Fibroblast of pulmonary artery (primary cell): ENCODE measurements around the gene QSER1.

ENCODE experiments used
- DNase-seq: peaks from one replicate; pipeline ENCODE4 v3.0.0-alpha.2; 2010; ENCODE audit warnings: low read depth
- H3K4me3 ChIP-seq: replicated peaks from 2 replicates; pipeline ENCODE4 v1.5.1; 2011; ENCODE audit warnings: low read depth, mild to moderate bottlenecking, control low read depth, low read length, moderate library complexity
- CTCF ChIP-seq: IDR thresholded peaks from 2 replicates; pipeline ENCODE4 v1.5.1; 2011; ENCODE audit warnings: mild to moderate bottlenecking, control low read depth, low read length, inconsistent platforms; ENCODE audit errors: missing control alignments

QSER1 gene

DNA sequence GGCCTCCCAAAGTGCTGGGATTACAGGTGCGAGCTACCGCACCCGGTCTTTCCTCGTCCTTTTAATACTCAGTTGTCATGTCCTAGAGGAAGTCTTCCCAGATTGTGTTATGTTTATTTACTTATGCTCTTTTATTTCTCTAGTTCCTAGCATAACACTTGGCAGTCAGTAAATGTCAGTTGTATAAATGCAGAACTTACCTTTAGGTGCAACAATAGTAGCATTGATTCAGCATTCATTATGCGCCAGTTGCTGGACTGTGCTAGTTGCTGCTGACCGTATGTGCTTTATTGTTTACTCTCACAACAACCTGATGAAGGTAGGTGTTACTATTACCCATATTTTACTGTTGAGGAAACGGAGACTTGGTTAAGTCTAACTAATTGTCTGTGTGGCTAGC, 20.8 kb downstream of the QSER1 start:
- DNase-seq: no peak
- no peak overlapping the region for H3K4me3 ChIP-seq
- no peak for TF ChIP-seq CTCF

DNA sequence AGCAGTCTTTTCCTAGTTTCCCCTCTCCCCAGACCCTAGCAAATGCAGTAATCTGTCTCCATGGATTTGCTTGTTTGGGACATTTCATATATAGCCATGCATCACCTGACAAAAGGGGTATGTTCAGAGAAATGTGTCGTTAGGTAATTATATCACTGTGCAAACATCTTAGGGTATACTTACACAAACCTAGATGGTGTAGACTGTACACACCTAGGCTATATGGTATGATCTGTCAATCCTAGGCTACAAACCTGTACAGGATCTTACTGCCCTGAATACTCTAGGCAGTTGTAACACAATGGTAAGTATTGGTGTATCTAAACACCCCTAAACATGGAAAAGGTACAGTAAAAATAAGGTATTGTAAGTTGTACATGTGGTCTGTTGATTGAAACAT, 23.8 kb downstream of the QSER1 start:
- H3K4me3 ChIP-seq: no peak overlapping the region
- no peak for DNase-seq
- TF ChIP-seq CTCF: no peak

DNA sequence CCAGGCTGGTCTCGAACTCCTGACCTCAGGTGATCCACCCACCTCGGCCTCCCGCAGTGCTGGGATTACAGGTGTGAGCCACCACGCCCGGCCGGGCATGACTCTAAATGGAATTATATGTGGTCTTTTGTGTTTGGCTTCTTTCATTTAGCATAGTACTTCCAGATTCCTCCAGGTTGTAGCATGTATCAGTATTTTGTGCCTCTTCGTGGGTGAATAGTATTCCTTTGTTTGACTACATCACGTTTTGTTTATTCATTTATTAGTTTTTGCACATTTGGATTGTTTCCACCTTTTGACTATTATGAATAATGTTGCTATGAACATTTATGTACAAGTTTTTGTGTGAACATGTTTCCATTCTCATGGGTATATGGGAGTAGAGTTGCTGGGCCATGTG, 24.4 kb downstream of the QSER1 start:
- no peak for DNase-seq
- TF ChIP-seq CTCF: no peak
- H3K4me3 ChIP-seq: no peak overlapping the region

GRCh38 chr11:32918427-32918826, 25.8 kb downstream of the QSER1 start:
- no peak overlapping the region for H3K4me3 ChIP-seq
- DNase-seq: no peak
- TF ChIP-seq CTCF: no peak

DNA sequence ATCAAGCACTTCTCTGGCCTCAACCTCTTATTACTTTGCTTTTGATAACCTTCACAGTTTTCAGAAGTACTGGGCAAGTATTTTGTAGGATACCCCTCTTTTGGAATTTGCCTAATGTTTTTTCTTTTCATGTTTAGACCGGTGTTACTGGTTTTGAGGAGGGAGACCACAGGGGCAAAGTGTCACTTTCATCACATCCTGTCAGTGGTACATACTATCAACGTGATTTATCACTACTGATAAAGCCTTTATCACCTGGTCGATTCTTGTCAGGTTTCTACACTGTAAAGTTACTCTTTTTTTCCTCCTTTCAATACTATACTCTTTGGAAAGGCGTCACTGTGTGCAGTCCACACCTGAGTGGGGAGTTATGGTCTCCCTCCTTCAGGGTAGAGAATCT, 26.7 kb downstream of the QSER1 start:
- H3K4me3 ChIP-seq: no peak overlapping the region
- no peak for TF ChIP-seq CTCF
- DNase-seq: no peak

- DNase-seq: no peak
- no peak overlapping the region for H3K4me3 ChIP-seq
- no peak for TF ChIP-seq CTCF
These were observed 28.0 kb downstream of the QSER1 start for GRCh38 chr11:32920570-32920969.

DNA sequence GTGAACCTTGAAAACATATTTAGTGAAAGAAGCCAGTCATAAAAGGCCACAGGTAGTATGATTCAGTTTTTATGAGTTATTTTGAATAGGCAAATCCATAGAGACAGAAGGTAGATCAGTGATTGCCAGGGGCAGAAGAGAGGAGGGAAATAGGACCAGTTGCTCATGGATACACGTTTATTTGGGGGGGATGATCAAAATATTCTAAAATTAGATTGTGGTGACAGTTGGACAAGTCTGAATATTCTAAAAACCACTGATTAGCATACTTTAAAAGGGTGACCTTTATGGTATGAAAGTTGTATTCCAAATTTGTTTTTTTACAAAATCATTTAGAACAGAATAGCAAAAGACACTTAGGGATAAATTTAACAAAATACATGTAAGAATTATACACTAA, 28.6 kb downstream of the QSER1 start:
- DNase-seq: no peak
- H3K4me3 ChIP-seq: no peak overlapping the region
- no peak for TF ChIP-seq CTCF
